Measurements from ENCODE around the gene CYP2A7. TPM values are rescaled to one million over a fixed set of nuclear protein-coding genes. Genes with fewer than 3 reads are reported as not detected.
A peak's percentile ranks its signal among the peaks of the same experiment; 100 is the strongest.
"Not testable (repeated sequence)": the region's sequence is repeated elsewhere in the genome, so short reads cannot be mapped to it uniquely, and the experiment has no call there.

The CYP2A7 gene
- polyA plus RNA-seq, 3 donors, result not detected

- WGBS (ENCODE audit: insufficient coverage), result 83% methylated on average over 3 of the region's 6 CpGs
- H3K27ac ChIP-seq (ENCODE audit: low read depth in 1 of 2, low read length in 2 of 2); H3K4me3 ChIP-seq (replicated peaks in 1 of 3; ENCODE audit: low read depth in 2 of 3, low read length in 3 of 3); H3K9me3 Mint-ChIP-seq; H3K4me1 Mint-ChIP-seq; H3K79me2 ChIP-seq (ENCODE audit: insufficient read depth, low read length); H3K27ac Mint-ChIP-seq; H3K9ac ChIP-seq (ENCODE audit: insufficient read depth, low read length, poor library complexity, severe bottlenecking); H3K4me3 Mint-ChIP-seq; H3K36me3 Mint-ChIP-seq; H4K20me1 ChIP-seq (ENCODE audit: insufficient read depth, low read length); H3K4me2 ChIP-seq (replicated peaks; ENCODE audit: extremely low read depth, low read length, poor library complexity, severe bottlenecking); H3K36me3 ChIP-seq (replicated peaks in 1 of 2; ENCODE audit: control insufficient read depth in 1 of 2, insufficient read depth in 2 of 2, low read length in 2 of 2); H3K27me3 ChIP-seq (ENCODE audit: control insufficient read depth in 2 of 2, insufficient read depth in 2 of 2, low read length in 2 of 2); intact Hi-C loops (cut with micrococcal nuclease); DNase-seq; H2AFZ ChIP-seq (ENCODE audit: insufficient read depth, low read depth, low read length, poor library complexity, severe bottlenecking); H3K4me1 ChIP-seq (ENCODE audit: control insufficient read depth in 1 of 2, insufficient read depth in 2 of 2, low read length in 2 of 2); H3K9me3 ChIP-seq (replicated peaks in 1 of 2; ENCODE audit: control insufficient read depth in 1 of 2, insufficient read depth in 1 of 2, low read length in 2 of 2): not testable (repeated sequence)
- peaks cover 13 to 17% (median 16%) of the 10 kb centered on the region in 3 donors for H3K27me3 Mint-ChIP-seq (ENCODE audit: low read depth in 3 of 3)
Observed at GRCh38 chr19:40901975-40902750, 20.1 kb upstream of the CYP2A7 start.

GRCh38 chr19:40900521-40900920 lies 18.5 kb upstream of the CYP2A7 start:
- H4K20me1 ChIP-seq (ENCODE audit: insufficient read depth, low read length); H3K4me1 ChIP-seq (ENCODE audit: control insufficient read depth in 1 of 2, insufficient read depth in 2 of 2, low read length in 2 of 2); intact Hi-C loops (cut with micrococcal nuclease); H3K4me1 Mint-ChIP-seq; H2AFZ ChIP-seq (ENCODE audit: insufficient read depth, low read depth, low read length, poor library complexity, severe bottlenecking); H3K9me3 Mint-ChIP-seq; H3K36me3 ChIP-seq (replicated peaks in 1 of 2; ENCODE audit: control insufficient read depth in 1 of 2, insufficient read depth in 2 of 2, low read length in 2 of 2); H3K4me2 ChIP-seq (replicated peaks; ENCODE audit: extremely low read depth, low read length, poor library complexity, severe bottlenecking); H3K9ac ChIP-seq (ENCODE audit: insufficient read depth, low read length, poor library complexity, severe bottlenecking); H3K4me3 ChIP-seq (replicated peaks in 1 of 3; ENCODE audit: low read depth in 2 of 3, low read length in 3 of 3); H3K4me3 Mint-ChIP-seq; H3K27ac Mint-ChIP-seq; H3K79me2 ChIP-seq (ENCODE audit: insufficient read depth, low read length); H3K27ac ChIP-seq (ENCODE audit: low read depth in 1 of 2, low read length in 2 of 2); H3K9me3 ChIP-seq (replicated peaks in 1 of 2; ENCODE audit: control insufficient read depth in 1 of 2, insufficient read depth in 1 of 2, low read length in 2 of 2); H3K27me3 ChIP-seq (ENCODE audit: control insufficient read depth in 2 of 2, insufficient read depth in 2 of 2, low read length in 2 of 2); H3K36me3 Mint-ChIP-seq; DNase-seq: not testable (repeated sequence)
- peaks cover 10 to 14% (median 12%) of the 10 kb centered on the region in 3 donors for H3K27me3 Mint-ChIP-seq (ENCODE audit: low read depth in 3 of 3)
- WGBS (ENCODE audit: insufficient coverage), result no CpG with 5 or more reads among the region's 5 CpGs

- H3K27ac Mint-ChIP-seq; H3K27me3 ChIP-seq (ENCODE audit: control insufficient read depth in 2 of 2, insufficient read depth in 2 of 2, low read length in 2 of 2); H3K9ac ChIP-seq (ENCODE audit: insufficient read depth, low read length, poor library complexity, severe bottlenecking); H3K79me2 ChIP-seq (ENCODE audit: insufficient read depth, low read length); H3K9me3 ChIP-seq (replicated peaks in 1 of 2; ENCODE audit: control insufficient read depth in 1 of 2, insufficient read depth in 1 of 2, low read length in 2 of 2); H3K36me3 ChIP-seq (replicated peaks in 1 of 2; ENCODE audit: control insufficient read depth in 1 of 2, insufficient read depth in 2 of 2, low read length in 2 of 2); H2AFZ ChIP-seq (ENCODE audit: insufficient read depth, low read depth, low read length, poor library complexity, severe bottlenecking); H3K9me3 Mint-ChIP-seq; H3K4me3 ChIP-seq (replicated peaks in 1 of 3; ENCODE audit: low read depth in 2 of 3, low read length in 3 of 3); H4K20me1 ChIP-seq (ENCODE audit: insufficient read depth, low read length); H3K36me3 Mint-ChIP-seq; H3K4me2 ChIP-seq (replicated peaks; ENCODE audit: extremely low read depth, low read length, poor library complexity, severe bottlenecking); intact Hi-C loops (cut with micrococcal nuclease); H3K27ac ChIP-seq (ENCODE audit: low read depth in 1 of 2, low read length in 2 of 2); H3K4me1 ChIP-seq (ENCODE audit: control insufficient read depth in 1 of 2, insufficient read depth in 2 of 2, low read length in 2 of 2); H3K4me1 Mint-ChIP-seq: not testable (repeated sequence)
- H3K4me3 Mint-ChIP-seq, result peak overlapping the region in 1 of 2 donors; percentile 43
- H3K27me3 Mint-ChIP-seq (ENCODE audit: low read depth in 3 of 3), result peaks cover 10 to 16% (median 16%) of the 10 kb centered on the region in 3 donors
- peak; percentile 25 to 62 (median 35) for DNase-seq
- 66% methylated on average over 7 of the region's 12 CpGs for WGBS (ENCODE audit: insufficient coverage)
Observed at GRCh38 chr19:40899964-40900363, 17.9 kb upstream of the CYP2A7 start.

GRCh38 chr19:40896843-40897789 lies 15.1 kb upstream of the CYP2A7 start:
- H3K27me3 ChIP-seq (ENCODE audit: control insufficient read depth in 2 of 2, insufficient read depth in 2 of 2, low read length in 2 of 2); H3K4me1 ChIP-seq (ENCODE audit: control insufficient read depth in 1 of 2, insufficient read depth in 2 of 2, low read length in 2 of 2); H3K4me2 ChIP-seq (replicated peaks; ENCODE audit: extremely low read depth, low read length, poor library complexity, severe bottlenecking); H2AFZ ChIP-seq (ENCODE audit: insufficient read depth, low read depth, low read length, poor library complexity, severe bottlenecking); H3K36me3 ChIP-seq (replicated peaks in 1 of 2; ENCODE audit: control insufficient read depth in 1 of 2, insufficient read depth in 2 of 2, low read length in 2 of 2); H3K9me3 Mint-ChIP-seq; intact Hi-C loops (cut with micrococcal nuclease); H4K20me1 ChIP-seq (ENCODE audit: insufficient read depth, low read length); DNase-seq; H3K79me2 ChIP-seq (ENCODE audit: insufficient read depth, low read length); H3K9ac ChIP-seq (ENCODE audit: insufficient read depth, low read length, poor library complexity, severe bottlenecking); H3K27ac ChIP-seq (ENCODE audit: low read depth in 1 of 2, low read length in 2 of 2); H3K36me3 Mint-ChIP-seq; H3K27ac Mint-ChIP-seq; H3K4me1 Mint-ChIP-seq; H3K4me3 Mint-ChIP-seq; H3K4me3 ChIP-seq (replicated peaks in 1 of 3; ENCODE audit: low read depth in 2 of 3, low read length in 3 of 3); H3K9me3 ChIP-seq (replicated peaks in 1 of 2; ENCODE audit: control insufficient read depth in 1 of 2, insufficient read depth in 1 of 2, low read length in 2 of 2): not testable (repeated sequence)
- WGBS (ENCODE audit: insufficient coverage), result 95% methylated on average over 7 of the region's 13 CpGs
- H3K27me3 Mint-ChIP-seq (ENCODE audit: low read depth in 3 of 3), result peaks cover 19 to 22% (median 21%) of the 10 kb centered on the region in 3 donors

Data from CD14-positive monocyte (primary cell).